PC-9 (cell line): ENCODE results near the gene ADAT2. TPM values are rescaled to one million over a fixed set of nuclear protein-coding genes. Genes with fewer than 3 reads are reported as not detected.

Experiments used
- BruUV-seq: library from RNA; stranded (reverse); fragments of 400-500 nt; replicated peaks from 2 replicates; lab custom pipeline; 2021; lab: Mats Ljungman, UMichigan
- CTCF ChIA-PET: fragments of 300-600 bp; sonication (Branson Sonifier 250); formaldehyde crosslinking; loops from one replicate; lab custom pipeline; 2022; ENCODE audit warnings: antibody characterized with exemption; lab: Charles Lee
- POLR2A ChIA-PET: fragments of 300-600 bp; sonication (Branson Sonifier 250); formaldehyde crosslinking; loops from one replicate; lab custom pipeline; 2022; ENCODE audit warnings: antibody characterized with exemption; ENCODE audit not compliant: unreplicated experiment; lab: Charles Lee
- DNase-seq, 2 experiments: peaks; one replicate each; pipeline versions ENCODE4 v3.0.0 to v3.0.0-alpha.2; 2015 to 2022; ENCODE audit warnings: mixed read lengths in 1 of 2
- H2AFZ ChIP-seq: fragments of 200-600 bp; sonication (generic); 2 replicates; pipeline ENCODE4 v1.8.1; 2017; ENCODE audit warnings: antibody characterized with exemption
- H3F3A ChIP-seq: fragments of 200-600 bp; sonication (generic); 2 replicates; pipeline ENCODE4 v1.8.1; 2017; ENCODE audit warnings: antibody characterized with exemption, mild to moderate bottlenecking, low read depth; ENCODE audit not compliant: insufficient read depth
- H3K27ac ChIP-seq: fragments of 200-600 bp; sonication (generic); 2 replicates; pipeline ENCODE4 v1.6.1; 2016; ENCODE audit warnings: mixed run types
- H3K27me3 ChIP-seq: fragments of 200-600 bp; sonication (generic); 2 replicates; pipeline ENCODE4 v1.6.1; 2016; ENCODE audit warnings: low read depth, mixed run types; ENCODE audit not compliant: insufficient read depth
- H3K36me3 ChIP-seq: fragments of 200-600 bp; sonication (generic); 2 replicates; pipeline ENCODE4 v1.6.1; 2016; ENCODE audit warnings: low read depth, mixed run types
- H3K4me1 ChIP-seq: fragments of 200-600 bp; sonication (generic); replicated peaks from 2 replicates; pipeline ENCODE4 v1.6.1; 2016; ENCODE audit warnings: mixed run types; ENCODE audit not compliant: insufficient read depth
- H3K4me2 ChIP-seq: fragments of 200-600 bp; sonication (generic); 2 replicates; pipeline ENCODE4 v1.6.1; 2017; ENCODE audit warnings: mixed run types
- H3K4me3 ChIP-seq: fragments of 200-600 bp; sonication (generic); 2 replicates; pipeline ENCODE4 v1.6.1; 2016; ENCODE audit warnings: mixed run types
- H3K79me2 ChIP-seq: fragments of 200-600 bp; sonication (generic); 2 replicates; pipeline ENCODE4 v1.6.1; 2017; ENCODE audit warnings: low read depth, mixed run types
- H3K9me2 ChIP-seq: fragments of 200-600 bp; sonication (generic); 2 replicates; pipeline ENCODE4 v1.8.1; 2017; ENCODE audit warnings: mild to moderate bottlenecking; ENCODE audit not compliant: insufficient read depth
- H3K9me3 ChIP-seq: fragments of 200-600 bp; sonication (generic); 2 replicates; pipeline ENCODE4 v1.8.1; 2016; ENCODE audit warnings: low read depth; ENCODE audit not compliant: insufficient read depth
- H4K20me1 ChIP-seq: fragments of 200-600 bp; sonication (generic); 2 replicates; pipeline ENCODE4 v1.8.1; 2017; ENCODE audit not compliant: insufficient read depth
- CTCF ChIP-seq: fragments of 200-600 bp; sonication (generic); conservative IDR thresholded peaks from 2 replicates; pipeline ENCODE4 v1.6.1; 2017; ENCODE audit warnings: mixed run types, antibody characterized with exemption, mild to moderate bottlenecking, moderate library complexity
- EZH2 ChIP-seq: fragments of 200-600 bp; sonication (generic); IDR thresholded peaks from 2 replicates; pipeline ENCODE4 v1.8.0; 2017; ENCODE audit warnings: antibody characterized with exemption, low read depth
- intact Hi-C: fragments of 100-400 bp; cut with micrococcal nuclease; formaldehyde crosslinking; loops from one replicate; pipeline ENCODE4 v1.10.0; 2022; ENCODE audit not compliant: unreplicated experiment
- total RNA-seq: library from RNA; stranded (reverse); gene quantifications from 2 replicates; pipeline ENCODE4 v1.2.3, GENCODE V29; 2021

ADAT2 gene
- total RNA-seq, 1 experiment from 2014 or later = 5.5 TPM

GRCh38 chr6:143490775-143491174, 40.3 kb upstream of the ADAT2 start:
- Histone ChIP-seq H3K9me3 (no peaks in the 10 kb centered on the region), H3K79me2 (no peaks in the 10 kb centered on the region), H3K4me3 (no peak overlapping the region), H3K9me2 (no peaks in the 10 kb centered on the region), H3K27ac (no peak overlapping the region), H3K4me1 (no peaks in the 10 kb centered on the region), H2AFZ (no peak overlapping the region), H3K4me2 (no peak overlapping the region), H3K27me3 (no peaks in the 10 kb centered on the region), H3K36me3 (peaks cover 12% of the 10 kb centered on the region; the same call in 1 of the 2 replicates), H4K20me1 (no peaks in the 10 kb centered on the region), H3F3A (peaks cover 15% of the 10 kb centered on the region; the same call in 1 of the 2 replicates)
- intact Hi-C loops = no loop called here
- no peak for DNase-seq
- BruUV-seq = TSS peak; percentile 11
- CTCF ChIA-PET = no interaction called here
- POLR2A ChIA-PET = no interaction called here
- TF ChIP-seq EZH2 = no peak
- no peak for TF ChIP-seq CTCF

GRCh38 chr6:143490244-143490643, 39.7 kb upstream of the ADAT2 start:
- TF ChIP-seq EZH2 = no peak
- TF ChIP-seq CTCF = no peak
- H3K27me3 ChIP-seq = no peaks in the 10 kb centered on the region
- CTCF ChIA-PET = no interaction called here
- peaks cover 15% of the 10 kb centered on the region; the same call in 1 of the 2 replicates for H3F3A ChIP-seq
- no peaks in the 10 kb centered on the region for H3K4me1 ChIP-seq
- no peaks in the 10 kb centered on the region for H3K79me2 ChIP-seq
- H3K4me2 ChIP-seq = no peak overlapping the region
- no peak overlapping the region for H3K4me3 ChIP-seq
- no peaks in the 10 kb centered on the region for H3K9me3 ChIP-seq
- no peaks in the 10 kb centered on the region for H3K9me2 ChIP-seq
- H3K36me3 ChIP-seq = peaks cover 9% of the 10 kb centered on the region; the same call in 1 of the 2 replicates
- H4K20me1 ChIP-seq = no peaks in the 10 kb centered on the region
- BruUV-seq = no TSS peak
- no peak overlapping the region for H2AFZ ChIP-seq
- DNase-seq = no peak
- H3K27ac ChIP-seq = no peak overlapping the region
- intact Hi-C loops = no loop called here
- POLR2A ChIA-PET = no interaction called here

GRCh38 chr6:143486752-143487151, 36.3 kb upstream of the ADAT2 start:
- no peaks in the 10 kb centered on the region for H3K9me2 ChIP-seq
- POLR2A ChIA-PET = no interaction called here
- no peak overlapping the region for H2AFZ ChIP-seq
- H3K27ac ChIP-seq = no peak overlapping the region
- H3F3A ChIP-seq = no peaks in the 10 kb centered on the region; the same call in 1 of the 2 replicates
- TF ChIP-seq EZH2 (no peak), CTCF (no peak)
- DNase-seq = no peak
- H3K27me3 ChIP-seq = no peaks in the 10 kb centered on the region
- BruUV-seq = no TSS peak
- no peaks in the 10 kb centered on the region for H3K4me1 ChIP-seq
- H3K9me3 ChIP-seq = no peaks in the 10 kb centered on the region
- H4K20me1 ChIP-seq = no peaks in the 10 kb centered on the region
- CTCF ChIA-PET = no interaction called here
- peaks cover 6% of the 10 kb centered on the region; the same call in 1 of the 2 replicates for H3K36me3 ChIP-seq
- no peaks in the 10 kb centered on the region for H3K79me2 ChIP-seq
- intact Hi-C loops = no loop called here
- H3K4me3 ChIP-seq = no peak overlapping the region
- no peak overlapping the region for H3K4me2 ChIP-seq
